ENCODE data around the gene EFCAB10. TPM values are rescaled to one million over a fixed set of nuclear protein-coding genes. Genes with fewer than 3 reads are reported as not detected.

EFCAB10 gene
- total RNA-seq, 1 donor from 2014 or later: not detected

GRCh38 chr7:105596866-105597265, 15.6 kb upstream of the EFCAB10 start:
- TF ChIP-seq CTCF (IDR thresholded peaks at IDR 0.05; ENCODE audit: partially characterized antibody, unreplicated experiment): no peak
- H3K4me1 Mint-ChIP-seq (ENCODE audit: low read depth, unreplicated experiment): peaks cover 2% of the 10 kb centered on the region
- H3K4me3 Mint-ChIP-seq (ENCODE audit: unreplicated experiment): no peak overlapping the region
- no peak overlapping the region for H3K27ac Mint-ChIP-seq (ENCODE audit: unreplicated experiment)
- no peaks in the 10 kb centered on the region for H3K27me3 Mint-ChIP-seq (ENCODE audit: unreplicated experiment)
- no peak for DNase-seq
- H3K9me3 Mint-ChIP-seq (ENCODE audit: unreplicated experiment): peaks cover 4% of the 10 kb centered on the region
- no peaks in the 10 kb centered on the region for H3K36me3 Mint-ChIP-seq (ENCODE audit: unreplicated experiment)

DNA sequence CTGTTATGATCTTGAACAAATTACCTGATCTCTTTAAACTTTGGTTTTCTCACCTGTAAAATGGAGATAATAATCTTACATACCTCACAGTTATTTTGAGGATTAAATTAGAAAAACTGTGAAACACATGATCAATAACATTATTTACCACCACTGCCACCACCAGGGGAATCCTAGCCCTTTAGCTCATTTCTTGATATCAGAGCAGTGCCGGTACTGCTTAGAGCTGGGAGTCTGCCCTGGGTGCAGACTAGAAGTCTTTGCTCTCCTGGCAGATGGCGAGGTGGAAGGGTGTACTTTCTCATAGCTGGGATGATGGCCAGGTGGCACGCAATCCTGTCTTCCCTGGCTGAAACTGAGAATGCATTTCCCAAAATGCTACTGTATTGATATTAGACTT, 12.7 kb upstream of the EFCAB10 start:
- no peak for DNase-seq
- Mint-ChIP-seq H3K36me3 (ENCODE audit: unreplicated experiment) (no peaks in the 10 kb centered on the region), H3K4me3 (ENCODE audit: unreplicated experiment) (no peak overlapping the region), H3K27me3 (ENCODE audit: unreplicated experiment) (no peaks in the 10 kb centered on the region), H3K27ac (ENCODE audit: unreplicated experiment) (no peak overlapping the region), H3K9me3 (ENCODE audit: unreplicated experiment) (peaks cover 2% of the 10 kb centered on the region), H3K4me1 (ENCODE audit: low read depth, unreplicated experiment) (no peaks in the 10 kb centered on the region)
- TF ChIP-seq CTCF (IDR thresholded peaks at IDR 0.05; ENCODE audit: partially characterized antibody, unreplicated experiment): no peak

GRCh38 chr7:105591522-105591921, 10.2 kb upstream of the EFCAB10 start:
- no peak for TF ChIP-seq CTCF (IDR thresholded peaks at IDR 0.05; ENCODE audit: partially characterized antibody, unreplicated experiment)
- Mint-ChIP-seq H3K27ac (ENCODE audit: unreplicated experiment) (no peak overlapping the region), H3K27me3 (ENCODE audit: unreplicated experiment) (peaks cover 2% of the 10 kb centered on the region), H3K36me3 (ENCODE audit: unreplicated experiment) (no peaks in the 10 kb centered on the region), H3K9me3 (ENCODE audit: unreplicated experiment) (peaks cover 2% of the 10 kb centered on the region), H3K4me3 (ENCODE audit: unreplicated experiment) (no peak overlapping the region), H3K4me1 (ENCODE audit: low read depth, unreplicated experiment) (no peaks in the 10 kb centered on the region)
- DNase-seq: no peak

GRCh38 chr7:105590793-105591192, 9.5 kb upstream of the EFCAB10 start:
- Mint-ChIP-seq H3K9me3 (ENCODE audit: unreplicated experiment) (peaks cover 2% of the 10 kb centered on the region), H3K27me3 (ENCODE audit: unreplicated experiment) (peaks cover 2% of the 10 kb centered on the region), H3K4me3 (ENCODE audit: unreplicated experiment) (no peak overlapping the region), H3K27ac (ENCODE audit: unreplicated experiment) (no peak overlapping the region), H3K4me1 (ENCODE audit: low read depth, unreplicated experiment) (no peaks in the 10 kb centered on the region), H3K36me3 (ENCODE audit: unreplicated experiment) (no peaks in the 10 kb centered on the region)
- DNase-seq: no peak
- TF ChIP-seq CTCF (IDR thresholded peaks at IDR 0.05; ENCODE audit: partially characterized antibody, unreplicated experiment): no peak

GRCh38 chr7:105589356-105590077, 8.2 kb upstream of the EFCAB10 start:
- Mint-ChIP-seq H3K4me3 (ENCODE audit: unreplicated experiment) (no peak overlapping the region), H3K4me1 (ENCODE audit: low read depth, unreplicated experiment) (no peaks in the 10 kb centered on the region), H3K36me3 (ENCODE audit: unreplicated experiment) (peaks cover 2% of the 10 kb centered on the region), H3K27me3 (ENCODE audit: unreplicated experiment) (peaks cover 2% of the 10 kb centered on the region), H3K27ac (ENCODE audit: unreplicated experiment) (no peak overlapping the region), H3K9me3 (ENCODE audit: unreplicated experiment) (peaks cover 2% of the 10 kb centered on the region)
- TF ChIP-seq CTCF (IDR thresholded peaks at IDR 0.05; ENCODE audit: partially characterized antibody, unreplicated experiment): peak; percentile 13
- no peak for DNase-seq
